IMR-90 (cell line): ENCODE results near the gene LIMS2. TPM values are rescaled to one million over a fixed set of nuclear protein-coding genes. Genes with fewer than 3 reads are reported as not detected.

ENCODE experiments used
- ATAC-seq: fragments of 200-7000 bp; cut with Tn5 transposase; 2 replicates; pipeline ENCODE4 v1.9.1; 2020; ENCODE audit warnings: low read depth, mild to moderate bottlenecking, moderate library complexity
- BruUV-seq: library from RNA; stranded (reverse); fragments of 400-500 nt; replicated peaks from 2 replicates; lab custom pipeline; 2021; lab: Mats Ljungman, UMichigan
- CTCF ChIA-PET: fragments of 300-600 bp; formaldehyde crosslinking; extraction: SDS; loops from one replicate; lab custom pipeline; 2021; ENCODE audit warnings: antibody characterized with exemption; lab: Yijun Ruan, JAX
- POLR2A ChIA-PET: fragments of 300-600 bp; sonication (Branson Sonifier 250); formaldehyde crosslinking; loops from one replicate; lab custom pipeline; 2022; ENCODE audit warnings: antibody characterized with exemption; ENCODE audit not compliant: unreplicated experiment; lab: Charles Lee
- DNase-seq: peaks from one replicate; pipeline ENCODE4 v3.0.0; 2013
- H2AFZ ChIP-seq: replicated peaks from 2 replicates; pipeline ENCODE3; 2013; ENCODE audit warnings: low read length, mild to moderate bottlenecking; ENCODE audit not compliant: poor library complexity
- H2AK5ac ChIP-seq: 2 replicates; pipeline ENCODE4 v1.6.1; 2013; ENCODE audit warnings: low read depth, low read length, inconsistent platforms
- H2AK9ac ChIP-seq: replicated peaks from 2 replicates; pipeline ENCODE3; 2013; ENCODE audit warnings: mild to moderate bottlenecking, low read depth, low read length, moderate library complexity; ENCODE audit not compliant: poor library complexity
- H2BK120ac ChIP-seq: 2 replicates; pipeline ENCODE4 v1.6.1; 2013; ENCODE audit warnings: low read depth, low read length, inconsistent platforms
- H2BK15ac ChIP-seq: 3 replicates; pipeline ENCODE4 v1.6.1; 2013; ENCODE audit warnings: low read depth, low read length, inconsistent platforms
- H2BK20ac ChIP-seq: 2 replicates; pipeline ENCODE4 v1.6.1; 2013; ENCODE audit warnings: low read depth, mild to moderate bottlenecking, inconsistent platforms, low read length, moderate library complexity
- H2BK5ac ChIP-seq: 2 replicates; pipeline ENCODE4 v1.6.1; 2013; ENCODE audit warnings: mild to moderate bottlenecking, low read depth, low read length, inconsistent platforms; ENCODE audit not compliant: poor library complexity, severe bottlenecking
- H3K14ac ChIP-seq: replicated peaks from 2 replicates; pipeline ENCODE4 v1.6.1; 2013; ENCODE audit warnings: low read depth, low read length, inconsistent platforms
- H3K18ac ChIP-seq: 2 replicates; pipeline ENCODE4 v1.6.1; 2013; ENCODE audit warnings: low read depth, low read length, control low read depth
- H3K23ac ChIP-seq: 2 replicates; pipeline ENCODE4 v1.6.1; 2013; ENCODE audit warnings: low read depth, low read length, inconsistent platforms
- H3K27ac ChIP-seq: 2 replicates; pipeline ENCODE4 v1.5.1; 2013; ENCODE audit warnings: mild to moderate bottlenecking, control low read depth, low read length; ENCODE audit not compliant: insufficient read depth
- H3K27me3 ChIP-seq: 2 replicates; pipeline ENCODE4 v1.6.1; 2013; ENCODE audit warnings: low read length; ENCODE audit not compliant: control insufficient read depth, insufficient read depth
- H3K36me3 ChIP-seq: 2 replicates; pipeline ENCODE4 v1.6.1; 2013; ENCODE audit warnings: low read length, mixed read lengths; ENCODE audit not compliant: control insufficient read depth, insufficient read depth
- H3K4ac ChIP-seq: 2 replicates; pipeline ENCODE4 v1.6.1; 2013; ENCODE audit warnings: low read depth, low read length, inconsistent platforms
- H3K4me1 ChIP-seq: 2 replicates; pipeline ENCODE4 v1.6.1; 2013; ENCODE audit warnings: low read length, mixed read lengths; ENCODE audit not compliant: control insufficient read depth, insufficient read depth
- H3K4me2 ChIP-seq: 2 replicates; pipeline ENCODE4 v1.6.1; 2013; ENCODE audit warnings: low read depth, mild to moderate bottlenecking, control low read depth, low read length, moderate library complexity
- H3K4me3 ChIP-seq: 2 replicates; pipeline ENCODE4 v1.5.1; 2013; ENCODE audit warnings: low read depth, mild to moderate bottlenecking, control low read depth, low read length, moderate library complexity; ENCODE audit not compliant: insufficient read depth
- H3K56ac ChIP-seq: 2 replicates; pipeline ENCODE4 v1.6.1; 2013; ENCODE audit warnings: low read length, inconsistent platforms; ENCODE audit not compliant: insufficient read depth; ENCODE audit errors: extremely low read depth
- H3K79me1 ChIP-seq, 2 experiments: 2 replicates each; pipeline ENCODE4 v1.6.1; 2013; ENCODE audit warnings: low read length in 2 of 2, inconsistent platforms in 1 of 2, low read depth in 1 of 2
- H3K9ac ChIP-seq: 2 replicates; pipeline ENCODE4 v1.6.1; 2013; ENCODE audit warnings: low read depth, low read length, control low read depth
- H3K9me1 ChIP-seq: 2 replicates; pipeline ENCODE4 v1.6.1; 2013; ENCODE audit warnings: low read length, inconsistent platforms; ENCODE audit not compliant: insufficient read depth
- H3K9me3 ChIP-seq: 2 replicates; pipeline ENCODE4 v1.6.1; 2013; ENCODE audit warnings: low read length; ENCODE audit not compliant: control insufficient read depth, insufficient read depth
- H4K20me1 ChIP-seq: 2 replicates; pipeline ENCODE4 v1.6.1; 2013; ENCODE audit warnings: low read length, inconsistent platforms; ENCODE audit not compliant: insufficient read depth
- H4K5ac ChIP-seq: 2 replicates; pipeline ENCODE4 v1.6.1; 2013; ENCODE audit warnings: mild to moderate bottlenecking, low read depth, low read length, control low read depth
- H4K8ac ChIP-seq, 2 experiments: 2 replicates each; pipeline ENCODE4 v1.6.1; 2013; ENCODE audit warnings: low read depth in 2 of 2, low read length in 2 of 2, control low read depth in 1 of 2, inconsistent platforms in 1 of 2
- H4K91ac ChIP-seq: 2 replicates; pipeline ENCODE4 v1.6.1; 2013; ENCODE audit warnings: low read depth, low read length, inconsistent platforms; ENCODE audit not compliant: insufficient read depth
- CEBPB ChIP-seq: IDR thresholded peaks from 2 replicates; pipeline ENCODE4 v1.6.1; 2012; ENCODE audit warnings: low read depth, low read length, improper control_type of control experiment
- MAFK ChIP-seq: IDR thresholded peaks from 2 replicates; pipeline ENCODE4 v1.6.1; 2012; ENCODE audit warnings: low read depth, low read length, improper control_type of control experiment
- MXI1 ChIP-seq: IDR thresholded peaks from 2 replicates; pipeline ENCODE4 v1.6.1; 2012; ENCODE audit warnings: low read depth, mild to moderate bottlenecking, low read length, moderate library complexity, borderline replicate concordance
- RFX5 ChIP-seq: IDR thresholded peaks from 2 replicates; pipeline ENCODE4 v1.8.0; 2012; ENCODE audit warnings: low read depth, mild to moderate bottlenecking, low read length, moderate library complexity
- WGBS, 2 experiments: methylation state at CpG; one replicate each; pipeline versions ENCODE4 v1.1.5 to v1.1.7; 2013; ENCODE audit warnings: missing lambda C conversion rate in 2 of 2; ENCODE audit not compliant: insufficient read length in 1 of 2; ENCODE audit errors: extremely low coverage in 2 of 2; 5-methylcytosine and 5-hydroxymethylcytosine counted together
- dilution Hi-C: fragments of 300-500 bp; cut with HindIII; formaldehyde crosslinking; loops from one replicate; pipeline ENCODE4 v1.14.3; 2018; ENCODE audit warnings: low sequenced_read_pairs; ENCODE audit not compliant: unreplicated experiment
- in situ Hi-C: fragments of 300-500 bp; cut with MboI; formaldehyde crosslinking; loops from 3 replicates; pipeline ENCODE4 v1.14.3; 2019; ENCODE audit warnings: low sequenced_read_pairs, inconsistent platforms, mixed read lengths
- intact Hi-C: fragments of 100-400 bp; cut with micrococcal nuclease; formaldehyde crosslinking; loops from 2 replicates; pipeline ENCODE4 v1.10.0; 2022
- polyA plus RNA-seq, 3 experiments: library from polyadenylated mRNA; depleted of rRNA; stranded (reverse); fragments of >200 nt; gene quantifications; 2 replicates each; pipeline ENCODE4 v1.2.3, GENCODE V29; 2012; ENCODE audit warnings: low replicate concordance in 1 of 3
- total RNA-seq: library from RNA; depleted of rRNA; stranded (reverse); fragments of >200 nt; gene quantifications from 2 replicates; pipeline ENCODE4 v1.2.3, GENCODE V29; 2012
- TF ChIP-seq, protein P1 (sequence below): fragments of 150-350 bp; IDR thresholded peaks from 2 replicates; pipeline ENCODE4 v1.6.1; 2017; ENCODE audit warnings: mild to moderate bottlenecking, antibody characterized with exemption, low read length, low read depth

Gene LIMS2
- total and polyA plus RNA-seq, 2 of the 4 experiments (the other 2 are of a cell fraction), result 1.3 to 18.8 TPM

GRCh38 chr2:127661949-127662510 lies 13.3 kb downstream of the LIMS2 start:
- Histone ChIP-seq H3K14ac (peak overlapping the region; percentile 47; the same call in 1 of the 2 replicates), H3K79me1 (peaks cover 22 to 81% of the 10 kb centered on the region in 2 experiments), H3K9me1 (peaks cover 28% of the 10 kb centered on the region), H2AFZ (peak overlapping the region; percentile 76), H3K27me3 (no peaks in the 10 kb centered on the region), H2AK5ac (peak overlapping the region; percentile 33; the same call in 1 of the 2 replicates), H3K27ac (no peak overlapping the region), H3K23ac (0 out of 2 replicates have a peak overlapping the region, but pooled peaks have one; percentile 42), H3K4me3 (no peak overlapping the region), H3K4ac (peak overlapping the region; percentile 13; the same call in 1 of the 2 replicates), H2BK120ac (no peak overlapping the region), H3K4me1 (peaks cover 14% of the 10 kb centered on the region), H3K9me3 (peaks cover 2% of the 10 kb centered on the region; the same call in 1 of the 2 replicates), H2BK15ac (no peak overlapping the region), H3K56ac (no peak overlapping the region), H2AK9ac (peak overlapping the region; percentile 82), H2BK5ac (no peak overlapping the region), H3K18ac (no peak overlapping the region), H3K4me2 (no peak overlapping the region; the same call in 1 of the 2 replicates), H4K8ac (peak overlapping the region in 1 of 2 experiments; percentile 4; a peak in 1 of 4 replicates), H3K9ac (no peak overlapping the region), H4K5ac (no peak overlapping the region), H3K36me3 (peaks cover 8% of the 10 kb centered on the region), H4K20me1 (peaks cover 79% of the 10 kb centered on the region), H4K91ac (peak overlapping the region; percentile 47; the same call in 1 of the 2 replicates), H2BK20ac (no peak overlapping the region)
- DNase-seq, result no peak
- ATAC-seq, result no peak; the same call in 1 of the 2 replicates
- 84% methylated on average over 8 of the region's 9 CpGs; no CpG with 5 or more reads in 1 of the 2 experiments for WGBS, 2 experiments
- ChIA-PET CTCF (no interaction called here), POLR2A (no interaction called here)
- TF ChIP-seq CEBPB (no peak), MXI1 (no peak), MAFK (no peak), RFX5 (no peak)
- TF ChIP-seq, protein P1, sequence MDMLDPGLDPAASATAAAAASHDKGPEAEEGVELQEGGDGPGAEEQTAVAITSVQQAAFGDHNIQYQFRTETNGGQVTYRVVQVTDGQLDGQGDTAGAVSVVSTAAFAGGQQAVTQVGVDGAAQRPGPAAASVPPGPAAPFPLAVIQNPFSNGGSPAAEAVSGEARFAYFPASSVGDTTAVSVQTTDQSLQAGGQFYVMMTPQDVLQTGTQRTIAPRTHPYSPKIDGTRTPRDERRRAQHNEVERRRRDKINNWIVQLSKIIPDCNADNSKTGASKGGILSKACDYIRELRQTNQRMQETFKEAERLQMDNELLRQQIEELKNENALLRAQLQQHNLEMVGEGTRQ, result no peak
- BruUV-seq, result no TSS peak
- intact Hi-C loops (loop anchor here (1.0 kb wide), 1 partner anchor 9 kb away; no protein-coding TSS in a partner anchor), in situ Hi-C loops (no loop called here), dilution Hi-C loops (no loop called here)
